Liver (tissue), 9 donors: Measurements from ENCODE around the gene ADGRF4. TPM values are rescaled to one million over a fixed set of nuclear protein-coding genes. Genes with fewer than 3 reads are reported as not detected.

Source experiments
- DNase-seq: peaks from one replicate; pipeline ENCODE4 v3.0.0-alpha.2; 2017; ENCODE audit warnings: low spot score
- H3K27ac ChIP-seq, 2 donors: one replicate each; pipeline ENCODE4 v1.7.0; 2013; ENCODE audit warnings: inconsistent platforms in 2 of 2, low read length in 2 of 2, control low read depth in 1 of 2, low read depth in 1 of 2, mild to moderate bottlenecking in 1 of 2
- H3K27me3 ChIP-seq, 4 donors: one replicate each; pipeline versions ENCODE4 v1.6.1 to v1.7.0; 2013; ENCODE audit warnings: low read length in 3 of 4, inconsistent platforms in 1 of 4, mild to moderate bottlenecking in 1 of 4, moderate library complexity in 1 of 4; ENCODE audit not compliant: control insufficient read depth in 4 of 4, insufficient read depth in 4 of 4
- H3K36me3 ChIP-seq, 4 donors: one replicate each; pipeline versions ENCODE4 v1.6.1 to v1.7.0; 2013; ENCODE audit warnings: low read length in 3 of 4, mild to moderate bottlenecking in 3 of 4, low read depth in 1 of 4, moderate library complexity in 1 of 4; ENCODE audit not compliant: control insufficient read depth in 4 of 4, insufficient read depth in 3 of 4
- H3K4me1 ChIP-seq, 4 donors: one replicate each; pipeline versions ENCODE4 v1.6.1 to v1.7.0; 2013; ENCODE audit warnings: low read length in 3 of 4, mild to moderate bottlenecking in 3 of 4, moderate library complexity in 1 of 4; ENCODE audit not compliant: control insufficient read depth in 4 of 4, insufficient read depth in 4 of 4
- H3K4me3 ChIP-seq, 3 donors: one replicate each; pipeline versions ENCODE4 v1.6.1 to v1.7.0; 2013; ENCODE audit warnings: low read length in 3 of 3, control low read depth in 1 of 3, low read depth in 1 of 3, mild to moderate bottlenecking in 1 of 3
- H3K9ac ChIP-seq, 2 donors: one replicate each; pipeline ENCODE4 v1.7.0; 2013; ENCODE audit warnings: low read length in 2 of 2, mild to moderate bottlenecking in 2 of 2, moderate library complexity in 2 of 2, control low read depth in 1 of 2, low read depth in 1 of 2
- H3K9me3 ChIP-seq, 4 donors: one replicate each; pipeline versions ENCODE4 v1.6.1 to v1.7.0; 2013; ENCODE audit warnings: low read length in 3 of 4; ENCODE audit not compliant: control insufficient read depth in 4 of 4
- CTCF ChIP-seq: fragments of 150-350 bp; IDR thresholded peaks from 2 replicates; pipeline ENCODE4 v1.5.1; 2017; ENCODE audit warnings: improper control_type of control experiment, low read depth, low read length; ENCODE audit not compliant: missing input control
- FOXA1 ChIP-seq: IDR thresholded peaks from 2 replicates; pipeline ENCODE4 v1.6.1; 2016; ENCODE audit warnings: antibody characterized with exemption
- GABPA ChIP-seq, 2 donors: IDR thresholded peaks in 1 of 2; conservative IDR thresholded peaks in 1 of 2; 2 replicates each; pipeline ENCODE4 v1.6.1; 2016; ENCODE audit warnings: antibody characterized with exemption in 2 of 2, mild to moderate bottlenecking in 1 of 2, moderate library complexity in 1 of 2
- HNF4A ChIP-seq, 2 donors: conservative IDR thresholded peaks; 2 replicates each; pipeline ENCODE4 v1.6.1; 2016; ENCODE audit warnings: antibody characterized with exemption in 2 of 2, mild to moderate bottlenecking in 2 of 2
- NR2F2 ChIP-seq: IDR thresholded peaks from 2 replicates; pipeline ENCODE4 v1.6.1; 2016; ENCODE audit warnings: antibody characterized with exemption
- REST ChIP-seq: IDR thresholded peaks from 2 replicates; pipeline ENCODE4 v1.6.1; 2016; ENCODE audit warnings: antibody characterized with exemption, mild to moderate bottlenecking
- SP1 ChIP-seq: IDR thresholded peaks from 2 replicates; pipeline ENCODE4 v1.6.1; 2018; ENCODE audit warnings: antibody characterized with exemption, mild to moderate bottlenecking
- YY1 ChIP-seq: IDR thresholded peaks from 2 replicates; pipeline ENCODE4 v1.6.1; 2016; ENCODE audit warnings: antibody characterized with exemption, mild to moderate bottlenecking
- WGBS: extraction: QIAGEN DNeasy Blood & Tissue Kit; methylation state at CpG from one replicate; pipeline ENCODE4 v1.1.7; 2013; 5-methylcytosine and 5-hydroxymethylcytosine counted together
- polyA plus RNA-seq, 2 donors: library from polyadenylated mRNA; stranded (reverse) in 1 of 2; unstranded in 1 of 2; fragments of 200-250 nt in 1 of 2; fragments of >200 nt in 1 of 2; fragmentation: Nextera tagmentation in 1 of 2; extraction: Ambion mirVana in 1 of 2; gene quantifications; one replicate each; pipeline versions ENCODE4 v1.2.1 to v1.2.3, GENCODE V29; 2013 to 2015
- total RNA-seq, 2 donors: library from RNA; depleted of rRNA; stranded (reverse); fragments of >200 nt; gene quantifications; one replicate each; pipeline ENCODE4 v1.2.3, GENCODE V29; 2014
- TF ChIP-seq, protein P1 (sequence below): IDR thresholded peaks from 2 replicates; pipeline ENCODE4 v1.6.1; 2016; ENCODE audit warnings: antibody characterized with exemption
- TF ChIP-seq, protein P2 (sequence below): IDR thresholded peaks from 2 replicates; pipeline ENCODE4 v1.6.1; 2016; ENCODE audit warnings: antibody characterized with exemption
- TF ChIP-seq, protein P3 (sequence below): IDR thresholded peaks from 2 replicates; pipeline ENCODE4 v1.6.1; 2016; ENCODE audit warnings: antibody characterized with exemption
- donor health status: healthy.
- donor health status: healthy.
- donor health status: healthy.
- donor health status: healthy.
- donor health status: healthy.

Gene ADGRF4
- total and polyA plus RNA-seq, 4 donors, result not detected

DNA sequence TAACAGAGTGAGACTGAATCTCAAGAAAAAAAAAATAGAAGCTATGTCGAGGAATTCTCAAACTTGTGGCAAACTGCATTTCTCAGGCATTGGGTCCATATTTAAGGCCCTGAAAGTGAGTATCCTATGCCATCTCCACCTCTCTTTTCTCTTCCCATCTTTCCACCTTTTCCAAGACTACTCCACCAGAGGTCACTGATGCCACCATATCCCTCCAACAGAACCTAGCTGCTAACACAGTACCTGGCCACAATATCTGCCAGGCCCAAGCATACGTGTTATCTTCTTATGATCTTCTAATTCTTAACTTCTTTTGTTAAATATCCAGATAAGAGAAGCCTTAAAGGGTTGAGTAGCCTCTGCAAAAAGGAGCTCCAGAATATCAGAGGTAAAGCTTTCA is 8.2 kb upstream of the ADGRF4 start:
- no peak overlapping the region for H3K9ac ChIP-seq
- WGBS, result 83% methylated on average over 2 of the region's 2 CpGs
- H3K9me3 ChIP-seq, result no peaks in the 10 kb centered on the region
- H3K27ac ChIP-seq, result no peak overlapping the region
- H3K36me3 ChIP-seq, result no peaks in the 10 kb centered on the region
- DNase-seq, result no peak
- H3K27me3 ChIP-seq, result peaks cover 0 to 2% (median 0%) of the 10 kb centered on the region in 4 donors
- no peak overlapping the region for H3K4me3 ChIP-seq
- TF ChIP-seq GABPA (IDR thresholded peaks at IDR 0.05 in 1 of 2, conservative IDR thresholded peaks at IDR 0.05 in 1 of 2), result no peak
- TF ChIP-seq CTCF, result no peak
- TF ChIP-seq HNF4A (conservative IDR thresholded peaks at IDR 0.05), result no peak
- no peaks in the 10 kb centered on the region for H3K4me1 ChIP-seq

DNA sequence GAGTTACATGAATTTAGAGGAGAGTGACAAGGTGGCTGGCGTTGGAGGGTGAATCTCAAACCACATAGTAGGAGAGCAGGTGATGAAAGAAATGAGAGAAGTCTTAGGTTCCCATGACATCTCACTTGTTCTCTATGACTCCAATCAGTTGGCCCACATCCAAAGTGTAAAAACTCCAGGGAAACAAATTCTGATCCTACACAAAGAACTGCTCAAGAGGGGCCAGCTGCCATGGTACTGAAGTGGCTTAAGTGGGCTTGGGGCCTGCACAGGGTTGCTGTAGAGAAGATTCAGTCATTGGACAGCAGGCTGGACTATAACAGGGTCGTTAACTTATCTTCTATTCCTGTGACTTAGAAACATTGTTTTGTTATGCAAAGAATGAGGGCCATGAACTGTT is 7.6 kb upstream of the ADGRF4 start:
- Histone ChIP-seq H3K27me3 (peaks cover 0 to under 1% (median 0%) of the 10 kb centered on the region in 4 donors), H3K4me3 (no peak overlapping the region), H3K27ac (no peak overlapping the region), H3K9me3 (no peaks in the 10 kb centered on the region), H3K36me3 (no peaks in the 10 kb centered on the region), H3K9ac (no peak overlapping the region), H3K4me1 (no peaks in the 10 kb centered on the region)
- WGBS, result 81% methylated on average over 2 of the region's 2 CpGs
- TF ChIP-seq SP1 (no peak), FOXA1 (no peak), GABPA (IDR thresholded peaks at IDR 0.05 in 1 of 2, conservative IDR thresholded peaks at IDR 0.05 in 1 of 2) (no peak), CTCF (no peak), HNF4A (conservative IDR thresholded peaks at IDR 0.05) (no peak), REST (no peak), YY1 (no peak), NR2F2 (no peak)
- TF ChIP-seq, protein P1, sequence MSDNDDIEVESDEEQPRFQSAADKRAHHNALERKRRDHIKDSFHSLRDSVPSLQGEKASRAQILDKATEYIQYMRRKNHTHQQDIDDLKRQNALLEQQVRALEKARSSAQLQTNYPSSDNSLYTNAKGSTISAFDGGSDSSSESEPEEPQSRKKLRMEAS, result no peak
- TF ChIP-seq, protein P2, sequence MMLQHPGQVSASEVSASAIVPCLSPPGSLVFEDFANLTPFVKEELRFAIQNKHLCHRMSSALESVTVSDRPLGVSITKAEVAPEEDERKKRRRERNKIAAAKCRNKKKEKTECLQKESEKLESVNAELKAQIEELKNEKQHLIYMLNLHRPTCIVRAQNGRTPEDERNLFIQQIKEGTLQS, result no peak
- TF ChIP-seq, protein P3, sequence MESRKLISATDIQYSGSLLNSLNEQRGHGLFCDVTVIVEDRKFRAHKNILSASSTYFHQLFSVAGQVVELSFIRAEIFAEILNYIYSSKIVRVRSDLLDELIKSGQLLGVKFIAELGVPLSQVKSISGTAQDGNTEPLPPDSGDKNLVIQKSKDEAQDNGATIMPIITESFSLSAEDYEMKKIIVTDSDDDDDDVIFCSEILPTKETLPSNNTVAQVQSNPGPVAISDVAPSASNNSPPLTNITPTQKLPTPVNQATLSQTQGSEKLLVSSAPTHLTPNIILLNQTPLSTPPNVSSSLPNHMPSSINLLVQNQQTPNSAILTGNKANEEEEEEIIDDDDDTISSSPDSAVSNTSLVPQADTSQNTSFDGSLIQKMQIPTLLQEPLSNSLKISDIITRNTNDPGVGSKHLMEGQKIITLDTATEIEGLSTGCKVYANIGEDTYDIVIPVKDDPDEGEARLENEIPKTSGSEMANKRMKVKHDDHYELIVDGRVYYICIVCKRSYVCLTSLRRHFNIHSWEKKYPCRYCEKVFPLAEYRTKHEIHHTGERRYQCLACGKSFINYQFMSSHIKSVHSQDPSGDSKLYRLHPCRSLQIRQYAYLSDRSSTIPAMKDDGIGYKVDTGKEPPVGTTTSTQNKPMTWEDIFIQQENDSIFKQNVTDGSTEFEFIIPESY, result no peak
- DNase-seq, result no peak
